HepG2 (cell line): ENCODE results near the gene LMF2. TPM values are rescaled to one million over a fixed set of nuclear protein-coding genes. Genes with fewer than 3 reads are reported as not detected.

ENCODE experiments used
- ATAC-seq: fragments of 200-7000 bp; cut with Tn5 transposase; 3 replicates; pipeline ENCODE4 v1.9.1; 2020; ENCODE audit warnings: mild to moderate bottlenecking, moderate library complexity
- BruUV-seq: library from RNA; stranded (reverse); fragments of 400-500 nt; replicated peaks from 2 replicates; lab custom pipeline; 2021; lab: Mats Ljungman, UMichigan
- CTCF ChIA-PET: fragments of 300-600 bp; formaldehyde crosslinking; extraction: SDS; loops from one replicate; lab custom pipeline; 2021; ENCODE audit warnings: low total read pairs, inconsistent platforms, low intra/inter-chr PET ratio; lab: Yijun Ruan, JAX
- POLR2A ChIA-PET: fragments of 350-600 bp; sonication (Branson Sonifier 250); formaldehyde crosslinking; loops from one replicate; lab custom pipeline; 2020; ENCODE audit warnings: antibody characterized with exemption, inconsistent platforms; lab: Yijun Ruan, JAX
- DNase-seq: peaks from one replicate; pipeline ENCODE4 v3.0.0-alpha.2; 2015; ENCODE audit warnings: low spot score
- FAIRE-seq: peaks from 3 replicates; lab custom pipeline; 2011; peaks lifted over from hg19 to GRCh38; lab: Jason Lieb, UNC
- H2AFZ ChIP-seq: one replicate; pipeline ENCODE4 v1.6.1; 2011; ENCODE audit warnings: low read length, inconsistent platforms
- H3K27ac ChIP-seq: fragments of 300-600 bp; 3 replicates; pipeline ENCODE4 v1.8.0; 2011; ENCODE audit warnings: mixed run types, mild to moderate bottlenecking, mixed read lengths, low read length, inconsistent platforms; ENCODE audit not compliant: insufficient read depth; ENCODE audit errors: extremely low read length
- H3K27me3 ChIP-seq, 2 experiments: fragments of 200-600 bp in 1 of 2; 2 replicates in 1 of 2; 3 replicates in 1 of 2; pipeline versions ENCODE4 v1.6.0 to v1.8.0; 2011; ENCODE audit warnings: low read length in 2 of 2, mild to moderate bottlenecking in 2 of 2, moderate library complexity in 2 of 2, inconsistent platforms in 1 of 2; ENCODE audit not compliant: insufficient read depth in 2 of 2, control insufficient read depth in 1 of 2
- H3K36me3 ChIP-seq, 2 experiments: fragments of 200-600 bp in 1 of 2; replicated peaks in 1 of 2; 2 replicates in 1 of 2; 3 replicates in 1 of 2; pipeline versions ENCODE4 v1.5.1 to v1.8.0; 2011; ENCODE audit warnings: low read length in 2 of 2, inconsistent platforms in 1 of 2; ENCODE audit not compliant: insufficient read depth in 2 of 2, control insufficient read depth in 1 of 2
- H3K4me1 ChIP-seq: 2 replicates; pipeline ENCODE4 v1.5.1; 2012; ENCODE audit warnings: low read length, inconsistent platforms; ENCODE audit not compliant: insufficient read depth
- H3K4me2 ChIP-seq: 2 replicates; pipeline ENCODE4 v1.6.0; 2011; ENCODE audit warnings: low read depth, low read length, inconsistent platforms
- H3K4me3 ChIP-seq, 3 experiments: fragments of 200-600 bp in 1 of 3; sonication (generic), shearing (Covaris generic) in 1 of 3; replicated peaks in 1 of 3; 2 replicates each; pipeline ENCODE4 v1.5.1; 2011 to 2016; ENCODE audit warnings: low read length in 3 of 3, inconsistent platforms in 2 of 3, low read depth in 2 of 3, mild to moderate bottlenecking in 2 of 3, control low read depth in 1 of 3, mixed read lengths in 1 of 3; ENCODE audit not compliant: insufficient read depth in 1 of 3
- H3K79me2 ChIP-seq: one replicate; pipeline ENCODE4 v1.6.1; 2011; ENCODE audit warnings: low read length, inconsistent platforms; ENCODE audit not compliant: insufficient read depth
- H3K9ac ChIP-seq: 2 replicates; pipeline ENCODE4 v1.6.0; 2011; ENCODE audit warnings: mild to moderate bottlenecking, low read depth, low read length, inconsistent platforms; ENCODE audit not compliant: insufficient read depth
- H3K9me3 ChIP-seq: 2 replicates; pipeline ENCODE4 v1.5.1; 2012; ENCODE audit warnings: mild to moderate bottlenecking, low read length
- H4K20me1 ChIP-seq: 2 replicates; pipeline ENCODE4 v1.6.0; 2011; ENCODE audit warnings: inconsistent platforms, mild to moderate bottlenecking, low read length, moderate library complexity; ENCODE audit not compliant: insufficient read depth
- AGO2 ChIP-seq: fragments of 200-400 bp; formaldehyde crosslinking; optimal IDR thresholded peaks from 2 replicates; pipeline ENCODE3; 2017; ENCODE audit warnings: mild to moderate bottlenecking, low read depth, low read length, moderate library complexity
- CREB1 ChIP-seq, 2 experiments: fragments of 450-650 bp in 1 of 2; IDR thresholded peaks; 2 replicates each; pipeline ENCODE4 v1.6.1; 2016 to 2017; ENCODE audit warnings: control low read depth in 1 of 2, mild to moderate bottlenecking in 1 of 2, missing compliant biosample characterization in 1 of 2, missing genetic modification characterization in 1 of 2
- FOXK2 ChIP-seq: fragments of 450-650 bp; IDR thresholded peaks from 2 replicates; pipeline ENCODE4 v1.6.1; 2016
- HNF1B ChIP-seq: sonication (generic); formaldehyde crosslinking; IDR thresholded peaks from 2 replicates; pipeline ENCODE4 v1.5.1; 2020; ENCODE audit warnings: mild to moderate bottlenecking, moderate library complexity, missing genetic modification reagents
- PRDM10 ChIP-seq: sonication (generic); formaldehyde crosslinking; IDR thresholded peaks from 2 replicates; pipeline ENCODE4 v1.4.0; 2020; ENCODE audit warnings: low read depth, missing genetic modification reagents
- SMAD3 ChIP-seq: sonication (generic); formaldehyde crosslinking; IDR thresholded peaks from 2 replicates; pipeline ENCODE4 v1.4.0; 2020; ENCODE audit warnings: missing genetic modification reagents
- TAF1 ChIP-seq: sonication (generic); formaldehyde crosslinking; IDR thresholded peaks from 2 replicates; pipeline ENCODE4 v1.4.0; 2020; ENCODE audit warnings: missing genetic modification reagents
- ZBTB38 ChIP-seq: sonication (generic); formaldehyde crosslinking; IDR thresholded peaks from 2 replicates; pipeline ENCODE4 v1.5.1; 2020; ENCODE audit warnings: mild to moderate bottlenecking, missing genetic modification reagents
- ZHX2 ChIP-seq, 2 experiments: sonication (generic) in 1 of 2; formaldehyde crosslinking in 1 of 2; IDR thresholded peaks; 2 replicates each; pipeline versions ENCODE4 v1.6.1 to v1.9.0; 2014 to 2022; ENCODE audit warnings: antibody characterized with exemption in 1 of 2, borderline replicate concordance in 1 of 2, inconsistent platforms in 1 of 2, low read depth in 1 of 2, missing genetic modification reagents in 1 of 2
- ZNF703 ChIP-seq: sonication (generic); formaldehyde crosslinking; IDR thresholded peaks from 2 replicates; pipeline ENCODE4 v1.5.1; 2020; ENCODE audit warnings: missing genetic modification reagents, mild to moderate bottlenecking, moderate library complexity, borderline replicate concordance
- WGBS: methylation state at CpG from one replicate; pipeline ENCODE4 v1.1.6; 2017; ENCODE audit warnings: low lambda C conversion rate; 5-methylcytosine and 5-hydroxymethylcytosine counted together
- in situ Hi-C: cut with HindIII; loops from 2 replicates; pipeline ENCODE4 v1.10.0; 2017; ENCODE audit warnings: low pct_unique_long_range_greater_than_20kb; ENCODE audit not compliant: extremely low pct_ligation_motif_present
- intact Hi-C: fragments of 100-400 bp; cut with micrococcal nuclease; formaldehyde crosslinking; loops from one replicate; pipeline ENCODE4 v1.10.0; 2022; ENCODE audit not compliant: unreplicated experiment
- polyA plus RNA-seq, 8 experiments: library from polyadenylated mRNA; depleted of rRNA in 3 of 8; stranded (reverse) in 7 of 8; unstranded in 1 of 8; fragments of >200 nt; fragmentation: Illumina TruSeq in 4 of 8; extraction: Trizol in 4 of 8; gene quantifications; 2 replicates each; pipeline versions ENCODE4 v1.2.1 to v1.2.3, GENCODE V29; 2011 to 2016; ENCODE audit warnings: low read depth in 4 of 8, missing spikeins in 1 of 8, mixed read lengths in 1 of 8; ENCODE audit not compliant: insufficient read depth in 1 of 8
- total RNA-seq, 5 experiments: library from RNA; depleted of rRNA; stranded (reverse); fragments of >200 nt; fragmentation: Illumina TruSeq; extraction: Trizol; gene quantifications; 2 replicates each; pipeline ENCODE4 v1.2.3, GENCODE V29; 2016; ENCODE audit warnings: low read depth in 1 of 5

LMF2 gene
- total and polyA plus RNA-seq, 2 of the 13 experiments (the other 11 are each of a cell fraction or from before 2014, with no cell fraction given): 23.3 to 30.6 TPM

GRCh38 chr22:50459016-50459415 is 48.5 kb downstream of the LMF2 start (continued):
- no peak for TF ChIP-seq FOXK2
- no peak for TF ChIP-seq ZNF703 (CRISPR knock-in tag)

- intact Hi-C loops (no loop called here), in situ Hi-C loops (no loop called here)
- BruUV-seq: no TSS peak
- POLR2A ChIA-PET: no interaction called here
- no peak overlapping the region for H2AFZ ChIP-seq
- CTCF ChIA-PET: no interaction called here
- 97% methylated on average over 22 of the region's 34 CpGs for WGBS
- H3K4me1 ChIP-seq: no peaks in the 10 kb centered on the region
- H3K9me3 ChIP-seq: no peaks in the 10 kb centered on the region
- FAIRE-seq (no peak), ATAC-seq (peak; percentile 35), DNase-seq (no peak)
- H3K27me3 ChIP-seq: no peaks in the 10 kb centered on the region
- H3K4me3 ChIP-seq: no peak overlapping the region
- peaks cover 27 to 52% of the 10 kb centered on the region in 2 experiments; a peak in 4 of 5 replicates for H3K36me3 ChIP-seq
- H3K79me2 ChIP-seq: no peaks in the 10 kb centered on the region
- H4K20me1 ChIP-seq: no peaks in the 10 kb centered on the region
- no peak overlapping the region for H3K27ac ChIP-seq
- no peak overlapping the region for H3K9ac ChIP-seq
- H3K4me2 ChIP-seq: no peak overlapping the region
- TF ChIP-seq CREB1 (IDR thresholded peaks at IDR 0.05) (no peak), CREB1 (CRISPR knock-in tag; IDR thresholded peaks at IDR 0.05) (no peak), AGO2 (peak; percentile 55), ZBTB38 (CRISPR knock-in tag) (0 out of 2 replicates have a peak, but pooled peaks have one; percentile 17), SMAD3 (CRISPR knock-in tag) (no peak), HNF1B (no peak), PRDM10 (CRISPR knock-in tag) (no peak), ZHX2 (IDR thresholded peaks at IDR 0.05; ENCODE audit: low read depth) (no peak), ZHX2 (CRISPR knock-in tag; IDR thresholded peaks at IDR 0.05; ENCODE audit: borderline replicate concordance) (no peak), TAF1 (CRISPR knock-in tag) (no peak)
Measured at GRCh38 chr22:50456466-50457234, 50.9 kb downstream of the LMF2 start.
